Measurements from ENCODE around the gene CATSPERD. TPM values are rescaled to one million over a fixed set of nuclear protein-coding genes. Genes with fewer than 3 reads are reported as not detected.

CATSPERD gene
- total and polyA plus RNA-seq, 7 donors: not detected

GRCh38 chr19:5801796-5802619 lies 81.6 kb downstream of the CATSPERD start:
- no peak for ATAC-seq
- Histone ChIP-seq H3K4me1 (no peaks in the 10 kb centered on the region), H3K27ac (no peak overlapping the region), H3K36me3 (ENCODE audit: insufficient read depth in 1 of 2, low read depth in 1 of 2) (no peaks in the 10 kb centered on the region), H3K27me3 (ENCODE audit: insufficient read depth in 3 of 3, low read length in 2 of 3) (peaks cover 0 to 89% (median 35%) of the 10 kb centered on the region in 3 donors), H3K4me3 (no peak overlapping the region), H3K9me3 (no peaks in the 10 kb centered on the region)
- 11 to 16% (median 12%) methylated on average over 29 to 33 of the region's 33 CpGs for WGBS, 3 donors
- DNase-seq: no peak
- TF ChIP-seq, protein P1, sequence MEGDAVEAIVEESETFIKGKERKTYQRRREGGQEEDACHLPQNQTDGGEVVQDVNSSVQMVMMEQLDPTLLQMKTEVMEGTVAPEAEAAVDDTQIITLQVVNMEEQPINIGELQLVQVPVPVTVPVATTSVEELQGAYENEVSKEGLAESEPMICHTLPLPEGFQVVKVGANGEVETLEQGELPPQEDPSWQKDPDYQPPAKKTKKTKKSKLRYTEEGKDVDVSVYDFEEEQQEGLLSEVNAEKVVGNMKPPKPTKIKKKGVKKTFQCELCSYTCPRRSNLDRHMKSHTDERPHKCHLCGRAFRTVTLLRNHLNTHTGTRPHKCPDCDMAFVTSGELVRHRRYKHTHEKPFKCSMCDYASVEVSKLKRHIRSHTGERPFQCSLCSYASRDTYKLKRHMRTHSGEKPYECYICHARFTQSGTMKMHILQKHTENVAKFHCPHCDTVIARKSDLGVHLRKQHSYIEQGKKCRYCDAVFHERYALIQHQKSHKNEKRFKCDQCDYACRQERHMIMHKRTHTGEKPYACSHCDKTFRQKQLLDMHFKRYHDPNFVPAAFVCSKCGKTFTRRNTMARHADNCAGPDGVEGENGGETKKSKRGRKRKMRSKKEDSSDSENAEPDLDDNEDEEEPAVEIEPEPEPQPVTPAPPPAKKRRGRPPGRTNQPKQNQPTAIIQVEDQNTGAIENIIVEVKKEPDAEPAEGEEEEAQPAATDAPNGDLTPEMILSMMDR (IDR thresholded peaks at IDR 0.05): no peak
- intact Hi-C loops (cut with DNase I): loop anchor here in 1 of 2 donors (10.0 kb wide), 1 partner anchor 223 kb away; no protein-coding TSS in a partner anchor

DNA sequence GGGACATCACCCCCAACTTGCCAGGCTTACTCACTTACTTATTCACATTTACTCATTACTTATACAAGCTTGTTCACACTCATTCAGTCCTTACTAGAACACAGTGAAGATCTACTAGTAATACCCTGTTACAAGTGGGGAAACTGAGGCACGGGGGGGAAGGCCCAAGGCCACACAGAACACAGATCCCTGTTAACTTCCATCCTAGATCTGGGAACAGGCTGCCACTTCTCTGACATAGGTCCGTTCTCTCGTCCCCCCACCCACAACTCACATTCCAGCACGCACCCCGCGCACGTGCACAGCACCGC lies 83.0 kb downstream of the CATSPERD start:
- Histone ChIP-seq H3K36me3 (ENCODE audit: insufficient read depth in 1 of 2, low read depth in 1 of 2) (no peaks in the 10 kb centered on the region), H3K9me3 (no peaks in the 10 kb centered on the region), H3K27me3 (ENCODE audit: insufficient read depth in 3 of 3, low read length in 2 of 3) (peaks cover 0 to 83% (median 35%) of the 10 kb centered on the region in 3 donors), H3K27ac (no peak overlapping the region), H3K4me3 (peak overlapping the region; percentile 43), H3K4me1 (no peaks in the 10 kb centered on the region)
- TF ChIP-seq, protein P1 (IDR thresholded peaks at IDR 0.05): no peak
- WGBS, 3 donors: 4 to 9% (median 7%) methylated on average over 8 of the region's 8 CpGs
- intact Hi-C loops (cut with DNase I): loop anchor here in 1 of 2 donors (10.0 kb wide), 1 partner anchor 221 kb away; no protein-coding TSS in a partner anchor
- ATAC-seq (no peak), DNase-seq (no peak)

GRCh38 chr19:5803752-5804515 lies 83.5 kb downstream of the CATSPERD start:
- H3K4me1 ChIP-seq: no peaks in the 10 kb centered on the region

DNA sequence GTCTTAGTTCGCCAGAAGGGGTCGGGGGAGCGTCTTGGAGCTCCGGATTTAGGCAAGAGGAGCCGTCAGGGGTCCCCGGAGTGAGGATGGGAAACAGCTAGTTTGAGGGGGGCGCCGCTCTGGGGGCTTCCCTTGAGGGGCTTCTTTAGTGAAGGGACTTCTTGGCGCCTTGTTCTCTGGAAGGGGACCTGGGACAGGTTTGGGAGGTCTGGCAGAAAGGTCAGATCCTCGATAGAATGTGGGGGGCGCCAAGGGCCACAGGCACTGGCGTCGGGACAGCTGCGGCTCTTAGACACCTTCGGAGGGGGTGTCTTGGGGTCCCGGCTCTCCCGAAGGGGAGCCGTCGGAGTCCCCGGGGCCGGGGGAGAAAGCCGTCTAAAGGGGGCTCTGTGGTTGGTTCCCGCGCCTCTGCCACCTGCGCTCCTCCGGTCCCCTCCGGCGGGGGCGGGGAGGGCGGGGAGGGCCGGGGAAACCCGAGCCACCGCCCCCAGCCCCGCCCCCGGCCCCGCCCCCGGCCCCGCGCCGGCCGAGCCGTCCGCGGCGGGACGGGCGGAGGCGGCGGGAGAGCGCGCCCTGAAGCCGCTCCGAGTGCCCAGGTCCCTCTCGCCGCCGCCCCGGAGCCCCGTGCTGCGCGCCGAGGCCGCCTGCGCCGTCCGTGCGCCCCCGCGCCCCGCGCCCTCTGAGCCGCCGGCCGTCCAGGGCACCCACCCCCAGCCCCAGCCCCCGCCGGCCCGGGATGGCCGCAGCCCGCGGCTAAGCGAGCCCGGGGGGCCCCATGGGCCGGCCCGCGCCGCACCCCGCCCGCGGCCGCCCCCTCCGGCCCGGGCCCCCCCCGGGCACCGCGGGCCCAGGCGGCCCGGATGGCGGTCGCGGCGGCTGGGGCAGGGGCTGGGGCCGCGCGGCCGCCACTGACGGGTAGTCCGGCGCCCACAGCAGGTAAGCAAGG lies 84.4 kb downstream of the CATSPERD start, which contains the start of gene NRTN:
Gene NRTN (plus strand): TSS at position 552 of the 946 bp plus-strand sequence. CDS start 19,099 bp downstream, outside the sequence.
- Histone ChIP-seq H3K36me3 (ENCODE audit: insufficient read depth in 1 of 2, low read depth in 1 of 2) (no peaks in the 10 kb centered on the region), H3K4me1 (no peaks in the 10 kb centered on the region), H3K9me3 (no peaks in the 10 kb centered on the region), H3K27me3 (ENCODE audit: insufficient read depth in 3 of 3, low read length in 2 of 3) (peaks cover 0 to 70% (median 32%) of the 10 kb centered on the region in 3 donors), H3K4me3 (peak within 1 kb of the TSS; percentile 43), H3K27ac (no peak within 1 kb of the TSS)
- ATAC-seq (no peak), DNase-seq (no peak)
- WGBS, 3 donors: 1% methylated on average over 32 to 106 of the region's 107 CpGs
- TF ChIP-seq, protein P1 (IDR thresholded peaks at IDR 0.05): no peak
- intact Hi-C loops (cut with DNase I): loop anchor here in 1 of 2 donors (2.0 to 10.0 kb wide), 2 partner anchors 88 to 220 kb away; no protein-coding TSS in a partner anchor

More at GRCh38 chr19:5803752-5804515, 83.5 kb downstream of the CATSPERD start:
- Histone ChIP-seq H3K4me3 (peak overlapping the region; percentile 43), H3K27ac (no peak overlapping the region), H3K9me3 (no peaks in the 10 kb centered on the region), H3K36me3 (ENCODE audit: insufficient read depth in 1 of 2, low read depth in 1 of 2) (no peaks in the 10 kb centered on the region), H3K27me3 (ENCODE audit: insufficient read depth in 3 of 3, low read length in 2 of 3) (peaks cover 0 to 78% (median 35%) of the 10 kb centered on the region in 3 donors)
- TF ChIP-seq, protein P1 (IDR thresholded peaks at IDR 0.05): peak; percentile 72
- peak; percentile 82 to 85 for DNase-seq
- intact Hi-C loops (cut with DNase I): loop anchor here in 1 of 2 donors (2.0 to 10.0 kb wide), 2 partner anchors 89 to 221 kb away; no protein-coding TSS in a partner anchor
- 1 to 2% (median 1%) methylated on average over 39 to 54 of the region's 54 CpGs for WGBS, 3 donors
- ATAC-seq: peak; percentile 74 to 86 (median 84)
